ENCODE results near the gene HIF3A. TPM values are rescaled to one million over a fixed set of nuclear protein-coding genes. Genes with fewer than 3 reads are reported as not detected.

Gene HIF3A
- total and polyA plus RNA-seq, 2 donors (not counting 1 experiment from before 2014, with no cell fraction given), result 0.12 to 1.5 TPM

DNA sequence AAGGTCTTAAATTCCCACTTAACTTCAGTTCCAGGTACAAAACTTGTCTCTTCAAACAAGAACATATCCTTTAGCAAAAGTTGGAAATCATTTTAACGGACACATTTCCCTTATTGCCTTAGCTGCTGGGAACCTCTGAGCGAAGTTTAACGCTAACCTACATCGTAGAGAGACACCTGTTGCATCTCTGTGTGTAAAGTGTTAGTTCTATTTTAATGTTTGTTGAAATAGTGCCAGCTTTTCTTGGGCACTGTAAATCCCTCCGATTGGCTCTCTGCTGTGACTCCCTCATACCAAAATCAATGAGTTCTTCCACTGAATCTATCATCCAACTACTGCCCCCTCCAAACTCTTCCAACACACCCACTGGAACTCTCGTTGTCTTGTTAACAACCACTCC, 2.3 kb upstream of the HIF3A start:
- DNase-seq (ENCODE audit: low read depth in 2 of 2), result no peak
- Histone ChIP-seq H3K36me3 (ENCODE audit: control insufficient read depth, insufficient read depth, low read length) (no peaks in the 10 kb centered on the region), H3K79me2 (ENCODE audit: control insufficient read depth, insufficient read depth, low read length) (no peaks in the 10 kb centered on the region), H3K4me2 (ENCODE audit: extremely low read depth, insufficient read depth, low read length) (no peak overlapping the region), H3K27ac (ENCODE audit: insufficient read depth, low read length) (no peak overlapping the region), H3K27me3 (ENCODE audit: control insufficient read depth, insufficient read depth, low read length) (peaks cover 6% of the 10 kb centered on the region), H3K9ac (ENCODE audit: insufficient read depth, low read length) (no peak overlapping the region), H4K20me1 (ENCODE audit: control insufficient read depth, extremely low read depth, insufficient read depth, low read length) (no peaks in the 10 kb centered on the region), H2AFZ (ENCODE audit: low read length) (no peak overlapping the region), H3K9me3 (ENCODE audit: control insufficient read depth, insufficient read depth, low read depth, low read length) (no peaks in the 10 kb centered on the region), H3K4me1 (ENCODE audit: control insufficient read depth, extremely low read depth, insufficient read depth, low read length) (peaks cover 8% of the 10 kb centered on the region), H3K4me3 (replicated peaks in 1 of 4; ENCODE audit: control extremely low read depth in 1 of 4, insufficient read depth in 1 of 4, low read depth in 3 of 4, low read length in 4 of 4) (no peak overlapping the region)
- TF ChIP-seq EZH2 (IDR thresholded peaks at IDR 0.05; ENCODE audit: low read length, missing control alignments), result no peak
- TF ChIP-seq, protein P1, sequence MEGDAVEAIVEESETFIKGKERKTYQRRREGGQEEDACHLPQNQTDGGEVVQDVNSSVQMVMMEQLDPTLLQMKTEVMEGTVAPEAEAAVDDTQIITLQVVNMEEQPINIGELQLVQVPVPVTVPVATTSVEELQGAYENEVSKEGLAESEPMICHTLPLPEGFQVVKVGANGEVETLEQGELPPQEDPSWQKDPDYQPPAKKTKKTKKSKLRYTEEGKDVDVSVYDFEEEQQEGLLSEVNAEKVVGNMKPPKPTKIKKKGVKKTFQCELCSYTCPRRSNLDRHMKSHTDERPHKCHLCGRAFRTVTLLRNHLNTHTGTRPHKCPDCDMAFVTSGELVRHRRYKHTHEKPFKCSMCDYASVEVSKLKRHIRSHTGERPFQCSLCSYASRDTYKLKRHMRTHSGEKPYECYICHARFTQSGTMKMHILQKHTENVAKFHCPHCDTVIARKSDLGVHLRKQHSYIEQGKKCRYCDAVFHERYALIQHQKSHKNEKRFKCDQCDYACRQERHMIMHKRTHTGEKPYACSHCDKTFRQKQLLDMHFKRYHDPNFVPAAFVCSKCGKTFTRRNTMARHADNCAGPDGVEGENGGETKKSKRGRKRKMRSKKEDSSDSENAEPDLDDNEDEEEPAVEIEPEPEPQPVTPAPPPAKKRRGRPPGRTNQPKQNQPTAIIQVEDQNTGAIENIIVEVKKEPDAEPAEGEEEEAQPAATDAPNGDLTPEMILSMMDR (conservative IDR thresholded peaks at IDR 0.05 in 1 of 2, IDR thresholded peaks at IDR 0.05 in 1 of 2; ENCODE audit: low read depth in 1 of 2, low read length in 2 of 2), result no peak

DNA sequence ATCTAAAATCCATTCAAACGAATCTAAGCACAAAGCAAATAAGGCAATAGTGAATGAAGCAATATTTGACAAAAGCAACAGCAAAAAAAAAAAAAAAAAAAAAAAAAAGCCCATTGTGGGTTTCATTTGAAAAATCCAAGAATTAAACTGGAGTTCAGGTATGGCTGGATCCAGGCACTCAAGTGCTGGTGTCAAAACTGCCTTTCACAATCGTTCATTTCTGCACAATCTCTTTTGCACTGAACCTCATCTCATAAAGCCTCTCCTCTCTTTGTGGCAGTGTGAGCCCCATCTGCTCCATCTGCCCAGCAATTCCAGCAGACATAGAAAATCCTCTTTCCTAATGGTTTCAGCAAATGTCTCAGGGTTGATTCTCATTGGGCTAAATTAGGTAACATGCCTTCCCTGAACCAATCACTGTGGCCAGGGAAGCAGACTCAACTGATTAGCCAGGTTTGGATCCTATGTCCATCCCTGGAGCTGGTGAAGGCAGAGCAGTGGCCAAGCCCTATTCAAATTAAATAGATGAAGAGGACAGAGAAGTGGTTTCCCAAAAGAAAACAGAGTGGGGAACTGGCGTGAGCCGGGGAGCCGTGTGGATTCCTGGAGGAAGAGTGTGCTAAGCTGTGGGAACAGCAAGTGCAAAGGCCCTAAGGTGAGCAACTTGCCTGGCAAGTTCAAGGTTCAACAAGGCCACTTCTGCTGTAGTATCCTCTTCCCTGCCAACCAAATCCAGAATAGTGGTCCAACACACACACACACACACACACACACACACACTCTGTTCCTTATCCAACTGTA, 1.2 kb upstream of the HIF3A start:
- Histone ChIP-seq H3K9ac (ENCODE audit: insufficient read depth, low read length) (no peak overlapping the region), H3K27me3 (ENCODE audit: control insufficient read depth, insufficient read depth, low read length) (peaks cover 6% of the 10 kb centered on the region), H2AFZ (ENCODE audit: low read length) (no peak overlapping the region), H3K4me2 (ENCODE audit: extremely low read depth, insufficient read depth, low read length) (no peak overlapping the region), H3K4me1 (ENCODE audit: control insufficient read depth, extremely low read depth, insufficient read depth, low read length) (peaks cover 6% of the 10 kb centered on the region), H3K27ac (ENCODE audit: insufficient read depth, low read length) (no peak overlapping the region), H3K36me3 (ENCODE audit: control insufficient read depth, insufficient read depth, low read length) (no peaks in the 10 kb centered on the region), H3K9me3 (ENCODE audit: control insufficient read depth, insufficient read depth, low read depth, low read length) (no peaks in the 10 kb centered on the region), H3K4me3 (replicated peaks in 1 of 4; ENCODE audit: control extremely low read depth in 1 of 4, insufficient read depth in 1 of 4, low read depth in 3 of 4, low read length in 4 of 4) (no peak overlapping the region), H3K79me2 (ENCODE audit: control insufficient read depth, insufficient read depth, low read length) (no peaks in the 10 kb centered on the region), H4K20me1 (ENCODE audit: control insufficient read depth, extremely low read depth, insufficient read depth, low read length) (no peaks in the 10 kb centered on the region)
- TF ChIP-seq, protein P1 (conservative IDR thresholded peaks at IDR 0.05 in 1 of 2, IDR thresholded peaks at IDR 0.05 in 1 of 2; ENCODE audit: low read depth in 1 of 2, low read length in 2 of 2), result no peak
- no peak for TF ChIP-seq EZH2 (IDR thresholded peaks at IDR 0.05; ENCODE audit: low read length, missing control alignments)
- DNase-seq (ENCODE audit: low read depth in 2 of 2), result no peak

DNA sequence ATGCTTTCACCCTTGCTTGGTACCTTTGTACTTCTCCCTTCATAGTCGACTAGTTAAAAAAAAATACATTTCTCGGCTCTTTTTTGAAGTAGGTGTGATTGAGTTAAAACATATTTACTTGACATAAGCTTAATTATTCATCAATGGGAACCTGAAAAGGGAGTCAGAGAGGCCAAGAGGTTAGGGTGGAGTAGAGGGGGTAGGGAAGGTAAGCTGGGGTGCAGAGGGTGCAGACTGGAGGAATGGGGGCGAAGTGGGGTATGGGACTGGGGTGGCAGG, 701 bp upstream of the HIF3A start:
- no peaks in the 10 kb centered on the region for H4K20me1 ChIP-seq (ENCODE audit: control insufficient read depth, extremely low read depth, insufficient read depth, low read length)
- no peak for DNase-seq (ENCODE audit: low read depth in 2 of 2)
- TF ChIP-seq, protein P1 (conservative IDR thresholded peaks at IDR 0.05 in 1 of 2, IDR thresholded peaks at IDR 0.05 in 1 of 2; ENCODE audit: low read depth in 1 of 2, low read length in 2 of 2), result no peak
- no peaks in the 10 kb centered on the region for H3K9me3 ChIP-seq (ENCODE audit: control insufficient read depth, insufficient read depth, low read depth, low read length)
- H3K27ac ChIP-seq (ENCODE audit: insufficient read depth, low read length), result no peak overlapping the region
- peaks cover 8% of the 10 kb centered on the region for H3K4me1 ChIP-seq (ENCODE audit: control insufficient read depth, extremely low read depth, insufficient read depth, low read length)
- H3K4me2 ChIP-seq (ENCODE audit: extremely low read depth, insufficient read depth, low read length), result no peak overlapping the region
- peaks cover 6% of the 10 kb centered on the region for H3K27me3 ChIP-seq (ENCODE audit: control insufficient read depth, insufficient read depth, low read length)
- no peaks in the 10 kb centered on the region for H3K36me3 ChIP-seq (ENCODE audit: control insufficient read depth, insufficient read depth, low read length)
- no peak overlapping the region for H3K4me3 ChIP-seq (replicated peaks in 1 of 4; ENCODE audit: control extremely low read depth in 1 of 4, insufficient read depth in 1 of 4, low read depth in 3 of 4, low read length in 4 of 4)
- H2AFZ ChIP-seq (ENCODE audit: low read length), result no peak overlapping the region
- no peaks in the 10 kb centered on the region for H3K79me2 ChIP-seq (ENCODE audit: control insufficient read depth, insufficient read depth, low read length)
- H3K9ac ChIP-seq (ENCODE audit: insufficient read depth, low read length), result no peak overlapping the region

Measured in fibroblast of lung (primary cell).